Thoracic aorta (tissue), 2 donors: Measurements from ENCODE around the gene URGCP. TPM values are rescaled to one million over a fixed set of nuclear protein-coding genes. Genes with fewer than 3 reads are reported as not detected.

Experiments used
- ATAC-seq: fragments of 150-250 bp; one replicate; pipeline ENCODE4 v1.8.0; 2017; ENCODE audit warnings: low read depth; ENCODE audit not compliant: insufficient number of reproducible peaks, low FRiP score
- DNase-seq: peaks from one replicate; pipeline ENCODE4 v3.0.0-alpha.2; 2020; ENCODE audit warnings: low spot score
- H3K27ac ChIP-seq, 2 donors: fragments of 200-600 bp; sonication (generic); 1 replicate in 1 of 2; 2 replicates in 1 of 2; pipeline ENCODE4 v1.5.1; 2016; ENCODE audit warnings: mild to moderate bottlenecking in 2 of 2, moderate library complexity in 2 of 2
- H3K27me3 ChIP-seq: fragments of 200-600 bp; sonication (generic); replicated peaks from 2 replicates; pipeline ENCODE4 v1.6.0; 2016; ENCODE audit warnings: mild to moderate bottlenecking; ENCODE audit not compliant: insufficient read depth
- H3K36me3 ChIP-seq: fragments of 200-600 bp; sonication (generic); one replicate; pipeline ENCODE4 v1.5.1; 2016
- H3K4me1 ChIP-seq, 2 donors: fragments of 200-600 bp; sonication (generic); 1 replicate in 1 of 2; 2 replicates in 1 of 2; pipeline versions ENCODE4 v1.5.1 to v1.6.0; 2016; ENCODE audit warnings: low read depth in 2 of 2, mild to moderate bottlenecking in 1 of 2; ENCODE audit not compliant: control insufficient read depth in 1 of 2
- H3K4me3 ChIP-seq: fragments of 200-600 bp; sonication (generic); 2 replicates; pipeline ENCODE4 v1.5.1; 2016; ENCODE audit warnings: mild to moderate bottlenecking
- H3K9me3 ChIP-seq: fragments of 200-600 bp; sonication (generic); 2 replicates; pipeline ENCODE4 v1.5.1; 2016
- CTCF ChIP-seq: fragments of 200-600 bp; sonication (generic); IDR thresholded peaks from one replicate; pipeline ENCODE4 v1.5.1; 2019; ENCODE audit warnings: antibody characterized with exemption
- total RNA-seq, 2 donors: library from RNA; depleted of rRNA; stranded (reverse); fragments of >200 nt; gene quantifications; one replicate each; pipeline versions ENCODE4 v1.1.0 to v1.2.3, GENCODE V29; 2016

Gene URGCP
- total RNA-seq, 2 donors from 2014 or later: 33.7 to 41.0 TPM

- no peak for ATAC-seq
- TF ChIP-seq CTCF: no peak
- H3K4me1 ChIP-seq: no peaks in the 10 kb centered on the region
- no peak overlapping the region for H3K27ac ChIP-seq
- no peaks in the 10 kb centered on the region for H3K36me3 ChIP-seq
- DNase-seq: no peak
- H3K4me3 ChIP-seq: no peak overlapping the region
- H3K9me3 ChIP-seq: no peaks in the 10 kb centered on the region
- H3K27me3 ChIP-seq: no peaks in the 10 kb centered on the region
Observed at GRCh38 chr7:43937444-43937843, 31.0 kb upstream of the URGCP start.

GRCh38 chr7:43933902-43934560 lies 27.6 kb upstream of the URGCP start:
- DNase-seq (no peak), ATAC-seq (no peak)
- no peak overlapping the region for H3K4me3 ChIP-seq
- no peak overlapping the region for H3K27ac ChIP-seq
- TF ChIP-seq CTCF: no peak
- H3K9me3 ChIP-seq: no peaks in the 10 kb centered on the region
- no peaks in the 10 kb centered on the region for H3K27me3 ChIP-seq
- H3K4me1 ChIP-seq: no peaks in the 10 kb centered on the region
- H3K36me3 ChIP-seq: no peaks in the 10 kb centered on the region

- no peak overlapping the region for H3K27ac ChIP-seq
- H3K4me1 ChIP-seq: peaks cover 0 to 8% of the 10 kb centered on the region in 2 donors
- no peak for TF ChIP-seq CTCF
- no peaks in the 10 kb centered on the region for H3K27me3 ChIP-seq
- no peaks in the 10 kb centered on the region for H3K36me3 ChIP-seq
- ATAC-seq: no peak
- H3K9me3 ChIP-seq: no peaks in the 10 kb centered on the region
- DNase-seq: no peak
- no peak overlapping the region for H3K4me3 ChIP-seq
Observed at GRCh38 chr7:43931346-43931745, 24.9 kb upstream of the URGCP start.

- no peak for ATAC-seq
- DNase-seq: no peak
Observed at GRCh38 chr7:43929529-43930457, 23.4 kb upstream of the URGCP start.

More at GRCh38 chr7:43929529-43930457, 23.4 kb upstream of the URGCP start:
- no peak for TF ChIP-seq CTCF
- Histone ChIP-seq H3K27ac (no peak overlapping the region), H3K4me3 (no peak overlapping the region), H3K36me3 (no peaks in the 10 kb centered on the region), H3K27me3 (no peaks in the 10 kb centered on the region), H3K9me3 (no peaks in the 10 kb centered on the region), H3K4me1 (peaks cover 3 to 20% of the 10 kb centered on the region in 2 donors)
